Upper lobe of left lung (tissue), 6 donors: Measurements from ENCODE around the gene ACSM3. TPM values are rescaled to one million over a fixed set of nuclear protein-coding genes. Genes with fewer than 3 reads are reported as not detected.

ENCODE experiments used
- ATAC-seq, 2 donors: fragments of 200-7000 bp; cut with Tn5 transposase; one replicate each; pipeline ENCODE4 v1.9.1; 2022; ENCODE audit warnings: mild to moderate bottlenecking in 2 of 2, moderate library complexity in 2 of 2; ENCODE audit not compliant: low FRiP score in 2 of 2
- DNase-seq, 2 donors: peaks; one replicate each; pipeline ENCODE4 v3.0.0-alpha.2; 2019 to 2020
- H3K27ac ChIP-seq, 4 donors: fragments of 200-600 bp; sonication (generic); one replicate each; pipeline ENCODE4 v1.5.1; 2016 to 2019
- H3K27me3 ChIP-seq, 4 donors: fragments of 200-600 bp; sonication (generic); one replicate each; pipeline ENCODE4 v1.5.1; 2017 to 2019
- H3K36me3 ChIP-seq, 4 donors: fragments of 200-600 bp; sonication (generic); one replicate each; pipeline ENCODE4 v1.5.1; 2016 to 2019
- H3K4me1 ChIP-seq, 4 donors: fragments of 200-600 bp; sonication (generic); one replicate each; pipeline ENCODE4 v1.5.1; 2018 to 2019
- H3K4me3 ChIP-seq, 4 donors: fragments of 200-600 bp; sonication (generic); one replicate each; pipeline ENCODE4 v1.5.1; 2017 to 2019; ENCODE audit warnings: mild to moderate bottlenecking in 2 of 4, moderate library complexity in 1 of 4
- H3K9me3 ChIP-seq, 4 donors: fragments of 200-600 bp; sonication (generic); one replicate each; pipeline ENCODE4 v1.5.1; 2018 to 2019
- CTCF ChIP-seq, 6 experiments: fragments of 450-650 bp in 4 of 6; fragments of 200-600 bp in 2 of 6; sonication (generic) in 2 of 6; IDR thresholded peaks; one replicate each; pipeline ENCODE4 v1.5.1; 2016 to 2019; ENCODE audit warnings: antibody characterized with exemption in 6 of 6
- EP300 ChIP-seq, 4 donors: sonication (generic); formaldehyde crosslinking; IDR thresholded peaks; one replicate each; pipeline ENCODE4 v1.5.1; 2017; ENCODE audit warnings: antibody characterized with exemption in 4 of 4, control low read depth in 2 of 4
- POLR2A ChIP-seq, 4 donors: fragments of 450-650 bp; IDR thresholded peaks; one replicate each; pipeline ENCODE4 v1.5.1; 2016 to 2017; ENCODE audit warnings: antibody characterized with exemption in 4 of 4, mild to moderate bottlenecking in 2 of 4
- POLR2AphosphoS5 ChIP-seq, 2 donors: sonication (generic); formaldehyde crosslinking; IDR thresholded peaks; one replicate each; pipeline ENCODE4 v1.5.1; 2017; ENCODE audit warnings: antibody characterized with exemption in 2 of 2
- WGBS, 2 donors: methylation state at CpG; one replicate each; pipeline ENCODE4 v1.1.5; 2017 to 2018; 5-methylcytosine and 5-hydroxymethylcytosine counted together
- total RNA-seq, 6 donors: library from RNA; depleted of rRNA in 4 of 6; stranded (reverse); fragments of >200 nt in 4 of 6; gene quantifications; one replicate each; pipeline versions ENCODE4 v1.1.0 to v1.2.1, GENCODE V29; 2016 to 2021
- donor health status: DM: no; HTN: no; CAD: no; lungs with moderate emphysema.
- donor health status: DM: no; HTN: yes; CAD: no; lungs with severe emphysema.

The ACSM3 gene
- total RNA-seq, 6 donors from 2014 or later, result 8.5 to 28.6 (median 15.9) TPM

GRCh38 chr16:20740901-20741521 lies 22.8 kb upstream of the ACSM3 start:
- Histone ChIP-seq H3K27ac (peak overlapping the region; percentile 96 to 99 (median 97)), H3K4me3 (peak overlapping the region; percentile 70 to 99 (median 95)), H3K27me3 (no peaks in the 10 kb centered on the region), H3K36me3 (peaks cover 5 to 29% (median 21%) of the 10 kb centered on the region in 4 donors), H3K9me3 (no peaks in the 10 kb centered on the region), H3K4me1 (peaks cover 22 to 31% (median 23%) of the 10 kb centered on the region in 4 donors)
- ATAC-seq (peak; percentile 96), DNase-seq (peak; percentile 93 to 98)
- WGBS, 2 donors, result 0 to 2% methylated on average over 27 to 29 of the region's 36 CpGs
- TF ChIP-seq EP300 (IDR thresholded peaks at IDR 0.05) (no peak), CTCF (IDR thresholded peaks at IDR 0.05) (no peak), POLR2AphosphoS5 (IDR thresholded peaks at IDR 0.05) (no peak), POLR2A (IDR thresholded peaks at IDR 0.05) (no peak)

- peak within 1 kb of the TSS; percentile 70 to 99 (median 95) for H3K4me3 ChIP-seq
- peak; percentile 99 for DNase-seq
- H3K4me1 ChIP-seq, result peaks cover 22 to 31% (median 23%) of the 10 kb centered on the region in 4 donors
- H3K9me3 ChIP-seq, result peaks cover 0 to 6% (median 0%) of the 10 kb centered on the region in 4 donors
- H3K27ac ChIP-seq, result peak within 1 kb of the TSS; percentile 96 to 99 (median 97)
- H3K36me3 ChIP-seq, result peaks cover 1 to 22% (median 14%) of the 10 kb centered on the region in 4 donors
- TF ChIP-seq CTCF (IDR thresholded peaks at IDR 0.05), result peak in 2 of 6 experiments; percentile 24 to 25
- TF ChIP-seq EP300 (IDR thresholded peaks at IDR 0.05), result peak in 1 of 4 donors; percentile 47
- peak; percentile 96 to 98 for TF ChIP-seq POLR2AphosphoS5 (IDR thresholded peaks at IDR 0.05)
- peak; percentile 56 to 91 (median 74) for TF ChIP-seq POLR2A (IDR thresholded peaks at IDR 0.05)
- H3K27me3 ChIP-seq, result no peaks in the 10 kb centered on the region
- 4 to 24% methylated on average over 4 to 39 of the region's 42 CpGs for WGBS, 2 donors
- peak; percentile 99 for ATAC-seq
These were observed 22.1 kb upstream of the ACSM3 start, which contains the start of gene THUMPD1 for GRCh38 chr16:20741554-20742285. Gene THUMPD1, minus strand, starts transcription at chr16:20741818. Its CDS starts 79 bp downstream, at chr16:20741739.

- H3K36me3 ChIP-seq, result peaks cover 0 to 3% (median 2%) of the 10 kb centered on the region in 4 donors
- no peak overlapping the region for H3K27ac ChIP-seq
- peaks cover 0 to 14% (median 0%) of the 10 kb centered on the region in 4 donors for H3K9me3 ChIP-seq
- peaks cover 18 to 31% (median 22%) of the 10 kb centered on the region in 4 donors for H3K4me1 ChIP-seq
- DNase-seq (no peak), ATAC-seq (no peak)
- no peaks in the 10 kb centered on the region for H3K27me3 ChIP-seq
- TF ChIP-seq CTCF (IDR thresholded peaks at IDR 0.05), result no peak
- no peak for TF ChIP-seq POLR2A (IDR thresholded peaks at IDR 0.05)
- TF ChIP-seq POLR2AphosphoS5 (IDR thresholded peaks at IDR 0.05), result no peak
- TF ChIP-seq EP300 (IDR thresholded peaks at IDR 0.05), result no peak
- no peak overlapping the region for H3K4me3 ChIP-seq
These were observed 20.2 kb upstream of the ACSM3 start for GRCh38 chr16:20743591-20743990.

- peaks cover 0 to 14% (median 0%) of the 10 kb centered on the region in 4 donors for H3K9me3 ChIP-seq
- 32 to 36% methylated on average over 7 of the region's 7 CpGs for WGBS, 2 donors
- ATAC-seq (no peak), DNase-seq (peak in 1 of 2 donors; percentile 54)
- H3K4me3 ChIP-seq, result no peak overlapping the region
- H3K4me1 ChIP-seq, result peaks cover 6 to 17% (median 11%) of the 10 kb centered on the region in 4 donors
- H3K27ac ChIP-seq, result no peak overlapping the region
- TF ChIP-seq EP300 (IDR thresholded peaks at IDR 0.05) (no peak), POLR2A (IDR thresholded peaks at IDR 0.05) (no peak), POLR2AphosphoS5 (IDR thresholded peaks at IDR 0.05) (no peak)
- H3K36me3 ChIP-seq, result no peaks in the 10 kb centered on the region
- no peaks in the 10 kb centered on the region for H3K27me3 ChIP-seq
These were observed 18.8 kb upstream of the ACSM3 start for GRCh38 chr16:20744922-20745440.

- H3K36me3 ChIP-seq, result no peaks in the 10 kb centered on the region
- peaks cover 0 to 10% (median 2%) of the 10 kb centered on the region in 4 donors for H3K4me1 ChIP-seq
- 93 to 96% methylated on average over 3 of the region's 3 CpGs for WGBS, 2 donors
- H3K27ac ChIP-seq, result no peak overlapping the region
- no peak overlapping the region for H3K4me3 ChIP-seq
- H3K27me3 ChIP-seq, result no peaks in the 10 kb centered on the region
- peaks cover 0 to 14% (median 0%) of the 10 kb centered on the region in 4 donors for H3K9me3 ChIP-seq
- DNase-seq (no peak), ATAC-seq (no peak)
- TF ChIP-seq POLR2A (IDR thresholded peaks at IDR 0.05) (no peak), POLR2AphosphoS5 (IDR thresholded peaks at IDR 0.05) (no peak), EP300 (IDR thresholded peaks at IDR 0.05) (no peak)
These were observed 17.4 kb upstream of the ACSM3 start for GRCh38 chr16:20746461-20746860.
